ENCODE measurements around the gene EVC2.

Gene EVC2

DNA sequence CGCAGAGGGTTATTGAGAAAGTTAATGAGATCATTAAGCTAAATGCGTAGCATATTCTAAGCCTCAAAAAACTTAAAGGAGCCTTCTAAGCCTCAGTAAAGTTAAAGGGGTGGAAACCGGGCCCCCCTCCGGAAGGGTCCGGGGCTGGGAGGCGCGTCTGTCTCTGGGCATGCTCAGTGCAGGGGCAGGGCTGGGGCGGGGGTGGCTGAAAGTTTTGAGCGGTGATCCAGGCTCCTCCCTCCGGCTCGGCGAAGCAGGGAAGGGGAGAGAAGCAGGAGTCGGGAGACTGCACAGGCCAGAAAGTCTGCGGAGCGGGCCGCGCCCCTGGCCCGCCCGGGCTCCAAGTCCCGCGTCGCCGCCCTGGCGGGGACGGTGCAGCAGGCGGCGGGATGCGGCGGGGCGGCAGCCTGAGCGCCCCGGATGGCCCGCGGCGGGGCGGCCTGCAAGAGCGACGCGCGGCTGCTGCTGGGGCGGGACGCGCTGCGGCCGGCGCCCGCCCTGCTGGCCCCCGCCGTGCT lies 2.7 kb upstream of the EVC2 start, which contains the start of gene EVC:
Gene EVC (plus strand): TSS at position 241 of the 518 bp plus-strand sequence. CDS start 180 bp downstream, at position 421.
- peak; percentile 23 for DNase-seq (ENCODE audit: low spot score)

DNA sequence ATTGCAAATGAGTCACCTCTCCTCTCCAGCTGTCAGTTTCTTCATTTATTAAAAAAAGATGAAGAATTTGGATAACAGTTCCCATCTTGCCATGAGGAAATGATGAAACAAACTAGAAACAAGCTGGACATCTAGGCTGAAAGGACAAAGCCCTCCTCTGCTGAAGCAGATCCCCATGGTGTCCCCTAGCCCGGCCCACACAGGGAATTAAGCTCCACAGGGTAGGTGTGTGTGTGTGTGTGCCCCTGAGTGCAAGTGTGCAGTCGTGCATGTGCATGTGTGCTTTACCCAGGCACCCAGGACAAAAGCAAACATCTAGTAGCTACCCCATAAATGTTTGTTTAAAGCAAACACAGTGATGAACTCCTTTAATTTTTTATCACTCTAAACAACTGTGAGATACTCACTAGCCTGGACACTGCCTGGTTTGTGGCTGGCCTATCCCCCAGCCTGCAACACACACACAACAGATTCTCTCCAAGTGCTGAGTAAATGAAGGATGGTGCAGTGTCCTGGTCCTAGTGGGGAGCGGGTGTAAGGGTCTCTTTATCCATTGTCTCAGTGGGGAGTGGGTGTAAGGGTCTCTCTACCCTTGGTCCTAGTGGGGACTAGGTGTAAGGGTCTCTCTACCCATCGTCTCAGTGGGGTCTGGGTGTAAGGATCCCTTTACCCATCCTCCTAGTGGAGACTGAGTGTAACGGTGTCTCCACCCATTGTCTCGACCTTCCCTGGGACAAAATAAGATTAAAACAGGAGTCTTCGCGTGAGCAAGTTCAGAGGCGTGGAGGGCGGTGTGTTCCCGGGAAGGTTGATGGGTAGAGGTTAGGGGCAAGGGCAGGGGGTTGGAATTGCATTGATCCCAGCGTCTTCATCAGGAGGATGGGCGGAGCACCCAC lies 2.0 kb upstream of the EVC2 start:
- DNase-seq (ENCODE audit: low spot score): no peak

DNA sequence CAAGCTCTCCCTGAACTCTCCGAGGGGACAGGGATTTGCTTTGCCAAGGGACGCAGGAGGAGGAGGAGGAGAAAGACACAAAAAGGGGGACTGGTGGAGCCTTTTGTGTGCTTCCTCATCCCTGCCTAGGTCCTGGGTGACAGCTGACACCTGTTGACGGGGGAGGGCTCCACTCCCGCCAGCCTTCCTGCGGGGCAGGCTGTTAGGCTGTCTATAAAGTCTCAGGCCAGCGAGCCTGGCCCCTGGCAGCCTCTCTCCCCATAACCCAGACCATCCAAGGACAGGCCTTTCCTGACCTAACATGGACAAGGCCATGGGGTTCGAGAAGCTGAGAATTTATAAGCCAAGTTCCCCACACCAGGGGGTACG lies 832 bp upstream of the EVC2 start:
- DNase-seq (ENCODE audit: low spot score): no peak

DNA sequence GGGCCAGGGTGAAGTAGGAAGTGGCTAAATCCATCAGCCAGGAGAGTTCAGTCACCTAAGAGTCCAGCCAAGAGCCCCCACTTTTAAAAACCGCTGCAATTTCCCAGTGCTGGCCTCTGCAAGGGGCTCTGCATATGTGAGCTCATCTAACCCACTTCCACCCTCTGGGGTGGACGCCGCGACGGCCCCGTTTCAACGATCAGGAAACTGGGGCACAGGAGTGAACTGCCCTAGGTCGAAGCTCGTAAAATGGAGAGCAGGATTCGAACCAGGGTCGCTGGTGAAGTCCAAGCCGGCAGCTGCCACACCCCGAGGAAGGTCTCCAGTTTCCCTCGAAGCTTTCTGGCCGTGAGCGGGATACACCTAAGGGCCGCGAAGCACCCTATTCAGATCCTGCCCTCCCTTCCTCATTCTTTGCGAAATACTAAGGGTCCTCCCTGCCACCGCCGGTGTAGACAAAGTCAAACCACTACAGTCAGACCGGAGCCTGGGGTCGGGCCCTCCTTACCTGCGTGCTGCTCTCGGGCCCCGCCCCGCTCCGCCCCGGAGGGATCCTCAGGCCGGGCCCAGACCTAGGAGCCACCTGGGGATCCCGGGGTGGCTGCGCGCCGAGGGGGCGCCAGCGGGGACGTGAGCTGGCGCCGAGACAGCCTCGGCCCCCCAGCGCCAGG lies 446 bp downstream of the EVC2 start:
- DNase-seq (ENCODE audit: low spot score): no peak

DNA sequence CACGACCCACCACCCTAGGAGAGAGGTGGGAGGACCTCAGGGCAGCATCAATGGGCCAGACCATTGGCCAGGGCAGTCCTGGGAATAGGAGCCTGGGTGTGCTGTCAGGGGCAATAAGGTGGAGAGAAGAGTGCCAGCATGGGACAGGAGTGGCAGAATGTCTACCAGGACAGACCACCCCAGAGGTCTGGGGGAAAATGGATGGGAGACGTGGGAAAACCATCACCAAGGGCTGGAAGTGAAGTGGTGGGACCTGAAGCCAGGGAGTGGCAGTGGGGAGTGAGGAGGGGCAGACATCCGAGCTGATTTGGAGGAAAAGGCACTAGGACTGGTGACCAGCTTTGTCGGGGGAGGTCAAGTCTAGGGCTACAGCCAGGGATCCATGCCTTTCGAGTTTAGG lies 993 bp downstream of the EVC2 start:
- DNase-seq (ENCODE audit: low spot score): no peak

DNA sequence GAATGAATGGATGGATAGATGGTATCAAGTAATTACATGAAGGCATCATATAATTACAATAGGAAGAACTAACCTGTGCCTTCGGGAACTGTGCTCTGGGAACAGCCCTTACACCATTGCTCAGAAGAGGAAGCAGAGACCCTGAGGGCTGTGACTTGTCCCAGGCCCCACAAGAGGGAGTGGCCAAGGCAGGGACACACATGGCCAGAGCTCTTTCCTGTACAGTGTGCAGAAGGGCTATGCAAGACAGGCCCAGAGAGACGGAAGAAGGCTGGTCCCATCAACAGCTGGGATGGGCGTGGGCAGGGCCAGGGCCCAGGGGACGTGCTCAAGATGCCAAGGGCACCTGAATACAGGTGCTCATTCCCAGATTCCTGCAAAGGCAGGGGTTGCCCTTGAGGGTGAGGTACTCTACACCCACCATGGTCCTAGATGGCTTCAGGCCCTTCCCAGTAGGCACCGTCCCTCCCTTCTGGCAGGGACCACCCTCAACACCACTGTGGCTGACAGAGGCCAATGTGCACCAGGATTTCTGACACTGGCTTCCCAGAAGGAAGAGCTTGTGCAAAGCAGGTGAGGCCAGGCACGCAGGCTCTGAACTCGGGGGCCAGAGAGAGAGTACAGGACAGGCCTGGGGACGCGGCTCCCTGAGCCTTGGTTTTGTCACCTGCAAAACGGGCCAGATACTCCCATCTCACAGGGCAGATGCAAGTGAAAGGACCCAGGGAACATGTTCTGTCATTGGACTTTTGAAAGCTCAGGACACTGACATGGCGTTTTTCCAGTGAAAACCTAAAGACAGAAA lies 1.7 kb downstream of the EVC2 start:
- no peak for DNase-seq (ENCODE audit: low spot score)

DNA sequence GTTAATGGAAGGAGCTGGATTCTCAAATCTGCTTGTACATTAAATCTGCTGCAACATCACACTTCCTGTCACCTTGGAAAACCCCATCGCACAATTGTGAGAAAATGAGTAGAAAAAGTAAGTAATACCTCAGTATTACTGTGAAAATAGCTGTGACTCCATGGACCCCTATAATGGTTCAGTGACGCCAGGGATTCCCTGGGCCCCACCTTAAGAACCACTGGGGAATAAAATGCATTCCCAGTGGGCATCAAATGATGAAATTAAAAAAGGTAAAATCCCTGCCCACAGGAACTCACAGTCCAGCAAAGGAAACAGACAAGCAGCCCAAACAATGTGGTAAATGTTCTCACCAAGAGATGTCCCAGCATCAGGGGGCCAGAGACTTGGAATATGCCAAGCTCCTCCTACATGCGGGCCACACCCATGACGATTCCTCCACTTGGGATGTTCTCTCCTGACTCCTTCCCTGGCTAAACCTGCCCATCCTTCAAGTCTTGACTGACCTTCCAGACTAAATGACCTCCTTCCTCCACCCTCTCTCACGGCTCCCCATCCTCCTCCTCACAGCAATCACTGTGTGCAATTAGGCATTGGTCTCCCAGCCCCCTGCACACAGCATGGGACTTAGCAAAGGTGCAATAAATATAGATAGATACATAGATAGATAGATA lies 2.6 kb downstream of the EVC2 start:
- DNase-seq (ENCODE audit: low spot score): no peak

DNA sequence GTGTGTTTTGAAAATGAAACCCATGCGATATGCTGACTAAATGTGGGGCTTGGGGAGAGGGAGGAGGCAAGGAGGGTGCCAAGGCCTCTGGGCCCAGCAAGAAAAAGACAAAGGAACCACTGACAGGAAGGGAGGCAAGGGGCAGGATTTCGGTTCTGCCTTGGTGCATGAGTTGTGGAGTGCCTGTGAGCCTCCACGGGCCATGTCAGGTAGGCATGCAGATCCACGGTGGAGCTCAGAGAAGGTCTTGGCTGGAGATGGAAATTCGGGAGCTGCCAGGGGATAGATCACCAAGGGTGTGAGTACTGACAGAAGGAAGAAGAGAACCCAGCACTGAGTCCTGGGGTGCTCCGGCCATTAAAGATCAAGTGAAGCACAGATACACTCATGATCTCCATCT lies 4.1 kb downstream of the EVC2 start:
- no peak for DNase-seq (ENCODE audit: low spot score)

DNA sequence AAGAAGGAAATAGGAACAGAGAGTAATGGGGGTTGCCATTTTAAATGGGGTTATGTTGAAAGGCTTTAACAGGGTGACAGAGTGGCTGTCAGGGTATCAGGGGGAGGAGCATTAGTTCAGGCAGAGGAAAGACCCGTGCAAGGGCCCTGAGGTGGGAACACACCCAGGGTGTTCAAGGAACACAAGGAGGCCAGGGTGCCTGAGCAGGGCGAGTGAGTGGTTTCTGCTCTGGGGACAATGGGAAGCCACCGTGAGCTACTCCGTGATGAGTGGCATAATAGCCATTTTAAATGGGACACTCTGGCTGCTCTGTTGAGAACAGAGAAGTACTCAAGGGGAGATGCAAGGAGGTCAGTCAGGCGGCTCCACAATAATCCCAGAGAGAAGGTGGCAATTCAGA lies 4.5 kb downstream of the EVC2 start:
- no peak for DNase-seq (ENCODE audit: low spot score)

DNA sequence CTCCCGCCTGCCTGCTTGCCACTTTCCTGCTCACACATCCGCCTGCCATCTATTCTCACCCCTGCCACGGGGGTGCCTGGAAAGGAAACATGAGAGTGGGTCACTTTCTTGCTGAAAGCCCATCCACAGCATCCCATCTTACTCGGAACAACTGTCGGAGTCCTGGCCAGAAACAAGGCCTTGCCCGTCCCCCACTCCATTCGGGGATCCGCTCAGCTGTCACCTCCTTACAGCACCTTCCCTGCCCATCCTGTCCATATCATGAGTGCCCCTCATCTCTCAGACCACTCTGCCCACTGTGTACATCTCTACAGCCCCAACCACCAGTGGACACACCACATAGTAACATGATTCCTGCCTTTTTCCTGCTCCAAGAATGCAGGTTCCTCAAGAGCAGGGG lies 6.4 kb downstream of the EVC2 start:
- DNase-seq (ENCODE audit: low spot score): no peak

DNA sequence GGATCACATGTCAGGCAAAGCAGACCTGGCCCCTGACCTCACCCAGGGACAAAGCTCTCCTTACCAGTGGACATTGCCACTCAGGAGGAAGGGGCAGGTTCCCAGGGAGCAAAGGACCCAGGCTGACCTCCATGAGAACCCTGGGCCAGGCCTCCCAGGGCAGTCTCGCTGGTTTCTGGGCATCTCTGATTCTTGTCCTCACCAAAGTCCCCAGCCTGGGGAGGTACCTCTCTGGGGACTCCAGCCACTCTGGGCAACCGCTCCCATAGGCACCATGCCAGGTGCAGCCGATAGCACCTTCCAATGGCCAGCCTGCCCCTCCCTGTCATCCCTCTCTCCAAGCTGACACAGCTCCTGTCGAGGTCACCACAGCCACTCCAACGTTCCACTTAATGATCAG lies 7.9 kb downstream of the EVC2 start:
- DNase-seq (ENCODE audit: low spot score): no peak

DNA sequence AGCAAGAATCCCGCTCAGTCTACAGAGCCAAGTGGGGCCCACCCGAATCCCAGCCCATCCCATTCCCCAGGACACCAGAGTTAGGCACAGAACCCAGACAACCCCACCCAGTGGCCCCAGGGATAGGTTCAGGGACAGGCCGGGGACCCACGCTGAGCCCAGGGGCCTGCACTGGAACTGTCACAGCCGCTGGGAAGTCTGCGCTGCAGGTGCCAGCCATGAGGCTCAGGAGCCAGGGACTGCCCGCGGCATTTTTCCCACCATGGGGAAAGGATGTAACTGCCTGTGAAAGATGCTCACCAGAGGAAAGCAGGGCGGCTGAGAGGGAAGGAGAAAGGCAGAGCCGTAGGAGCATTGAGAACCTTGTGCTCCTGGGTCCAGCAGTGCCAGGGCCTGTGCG lies 12.0 kb downstream of the EVC2 start:
- DNase-seq (ENCODE audit: low spot score): no peak

DNA sequence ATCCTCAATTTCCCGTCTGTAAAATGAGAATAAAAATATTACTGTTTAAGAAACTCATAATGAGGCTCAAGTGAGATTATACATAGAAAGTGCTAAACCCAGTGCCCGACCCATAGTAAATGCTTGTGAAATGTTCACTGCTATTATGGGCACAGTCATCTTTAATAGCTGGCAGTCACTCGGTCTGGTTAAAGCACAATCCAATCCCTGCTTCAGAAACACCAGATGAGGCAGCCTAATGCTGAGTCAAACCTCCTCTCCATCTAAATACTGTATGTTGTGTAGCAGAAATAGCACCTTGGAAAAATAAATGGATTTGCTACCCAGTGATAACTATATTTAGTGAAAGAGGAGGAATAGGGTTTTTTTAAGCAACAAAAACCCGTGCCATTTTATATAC lies 14.5 kb downstream of the EVC2 start:
- no peak for DNase-seq (ENCODE audit: low spot score)

DNA sequence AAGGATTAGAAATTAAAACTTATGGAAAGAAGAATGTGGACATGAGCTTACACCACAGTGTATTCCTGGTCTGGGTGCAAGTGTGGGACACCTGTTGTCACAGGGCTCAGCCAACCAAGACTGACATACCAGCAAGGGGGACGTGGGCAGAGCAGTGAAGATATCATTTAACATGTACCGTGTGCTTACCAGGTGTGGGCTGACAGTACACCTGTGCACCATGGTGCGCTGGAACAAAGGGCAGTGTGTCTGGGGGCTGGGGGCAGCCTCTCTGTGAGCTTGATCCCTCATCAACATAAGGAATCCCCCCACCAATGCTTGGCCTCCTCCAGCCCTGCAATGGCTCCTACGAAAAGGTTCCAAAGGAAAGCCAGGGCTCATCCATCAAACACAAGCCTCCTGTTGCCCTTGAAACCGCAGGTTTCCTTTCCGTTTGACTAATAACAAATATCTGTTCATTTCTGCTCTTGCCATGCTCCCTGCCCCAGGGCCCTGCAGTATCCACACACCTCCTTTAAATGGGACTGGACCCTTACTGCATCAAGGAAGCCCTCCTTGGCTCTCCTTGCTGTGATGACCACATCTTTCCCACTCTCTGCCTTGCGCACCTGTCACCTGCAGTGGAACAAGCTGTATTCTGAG lies 16.7 kb downstream of the EVC2 start:
- no peak for DNase-seq (ENCODE audit: low spot score)

DNA sequence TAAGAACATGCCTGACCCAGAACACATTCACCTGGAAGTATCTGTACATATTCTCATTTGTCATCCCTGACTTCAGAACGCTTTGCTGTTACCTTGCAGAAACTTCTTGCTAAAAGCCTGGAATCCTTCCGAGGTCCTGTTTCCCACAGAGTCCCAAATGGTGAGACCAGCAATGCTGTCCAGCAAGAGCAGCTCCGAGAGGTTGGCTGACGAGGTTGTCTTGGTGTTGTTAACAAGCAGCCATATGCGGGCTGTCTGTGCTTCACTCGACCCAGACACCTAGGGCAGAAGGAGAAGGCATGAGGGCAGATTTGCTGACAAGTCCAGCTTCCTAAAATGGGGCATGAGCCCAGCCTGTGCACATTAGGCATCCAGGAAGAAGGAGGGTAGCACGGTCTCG lies 19.3 kb downstream of the EVC2 start:
- DNase-seq (ENCODE audit: low spot score): no peak

DNA sequence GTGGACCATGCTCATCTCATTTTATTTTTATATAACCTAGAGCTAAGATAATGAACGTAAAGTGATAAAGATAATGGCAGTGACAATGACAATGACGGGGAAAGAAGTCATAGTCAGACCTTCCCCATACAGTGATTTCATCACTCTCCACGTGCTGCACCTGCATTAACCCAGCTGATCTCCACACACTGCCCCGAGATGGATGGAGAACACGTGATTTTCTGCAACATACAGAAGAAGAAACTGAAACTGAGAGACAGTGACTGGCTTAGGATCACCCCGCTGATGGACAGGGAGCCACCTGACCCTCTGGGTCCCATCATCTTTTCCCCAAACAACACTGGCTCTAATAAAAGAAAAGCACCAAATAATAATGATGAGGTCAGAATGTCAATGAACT lies 22.0 kb downstream of the EVC2 start:
- DNase-seq (ENCODE audit: low spot score): no peak

DNA sequence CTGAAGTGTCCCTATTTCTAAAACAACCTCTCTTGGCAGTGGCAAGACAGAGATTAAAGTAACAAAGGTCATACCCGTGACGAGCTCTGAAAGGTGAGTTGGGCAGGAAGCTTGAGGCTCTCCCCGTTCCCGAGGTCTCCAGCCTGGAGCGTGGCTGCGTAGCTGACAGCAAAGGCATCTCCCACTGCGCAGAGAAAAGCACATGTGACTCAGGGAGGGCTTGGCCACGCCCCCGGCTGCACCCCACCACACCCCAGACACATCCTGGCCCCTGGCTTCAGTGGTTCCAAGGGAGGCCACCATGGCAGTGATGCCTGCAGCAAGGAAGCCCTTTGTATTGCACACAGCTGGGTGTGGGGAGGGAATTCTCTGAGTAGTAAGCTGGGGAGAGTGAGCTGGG lies 23.1 kb downstream of the EVC2 start:
- no peak for DNase-seq (ENCODE audit: low spot score)

DNA sequence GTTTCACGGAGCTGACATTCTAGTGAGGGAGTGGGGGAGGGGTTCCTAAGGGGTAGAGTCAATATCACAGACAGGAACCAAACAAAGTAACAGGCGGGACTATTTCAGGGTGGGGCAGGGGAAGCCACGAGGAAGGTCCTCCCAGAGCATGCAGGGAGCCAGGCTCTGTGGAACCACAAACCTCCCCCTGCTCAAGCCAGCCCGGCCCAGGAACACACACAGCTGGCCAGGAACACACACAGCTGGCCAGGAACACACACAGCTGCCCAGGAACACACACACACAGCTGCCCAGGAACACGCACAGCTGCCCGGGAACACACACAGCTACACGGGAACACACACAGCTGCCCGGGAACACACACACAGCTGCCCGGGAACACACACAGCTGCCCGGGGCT lies 24.8 kb downstream of the EVC2 start:
- no peak for DNase-seq (ENCODE audit: low spot score)

DNA sequence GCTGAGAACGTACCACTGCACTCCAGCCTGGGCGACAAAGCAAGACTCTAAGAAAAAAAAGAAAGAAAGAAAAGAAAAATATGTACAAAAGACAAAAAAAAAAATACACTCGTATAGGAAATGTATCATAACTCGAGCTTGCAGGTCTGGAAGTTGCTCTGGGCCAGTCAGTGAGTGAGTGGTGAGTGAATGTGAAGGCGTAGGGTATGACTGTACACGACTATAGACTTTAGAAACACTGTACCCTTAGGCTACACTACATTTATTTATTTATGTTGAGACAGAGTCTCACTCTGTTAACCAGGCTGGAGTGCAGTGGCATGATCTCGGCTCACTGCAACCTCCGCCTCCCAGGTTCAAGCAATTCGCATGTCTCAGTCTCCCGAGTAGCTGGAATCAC lies 29.4 kb downstream of the EVC2 start:
- no peak for DNase-seq (ENCODE audit: low spot score)

DNA sequence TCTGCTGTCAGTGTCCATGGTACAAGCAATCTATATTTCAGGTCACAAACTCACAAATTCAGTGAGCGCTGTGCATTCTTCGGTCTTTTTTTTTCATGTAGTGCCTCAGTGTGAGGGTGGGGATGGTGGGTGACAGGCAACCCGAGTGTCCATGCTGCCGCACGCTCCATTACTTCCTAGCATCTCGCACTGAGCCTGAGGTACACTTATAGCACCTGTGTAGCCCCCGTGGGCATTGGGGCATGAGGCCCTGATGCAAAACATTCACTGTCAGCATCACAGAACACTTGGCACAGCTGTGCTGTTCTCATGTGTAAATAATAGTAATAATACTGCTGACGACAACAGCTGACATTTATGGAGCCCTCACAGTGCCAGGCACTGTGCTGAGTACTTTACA lies 31.6 kb downstream of the EVC2 start:
- no peak for DNase-seq (ENCODE audit: low spot score)

DNA sequence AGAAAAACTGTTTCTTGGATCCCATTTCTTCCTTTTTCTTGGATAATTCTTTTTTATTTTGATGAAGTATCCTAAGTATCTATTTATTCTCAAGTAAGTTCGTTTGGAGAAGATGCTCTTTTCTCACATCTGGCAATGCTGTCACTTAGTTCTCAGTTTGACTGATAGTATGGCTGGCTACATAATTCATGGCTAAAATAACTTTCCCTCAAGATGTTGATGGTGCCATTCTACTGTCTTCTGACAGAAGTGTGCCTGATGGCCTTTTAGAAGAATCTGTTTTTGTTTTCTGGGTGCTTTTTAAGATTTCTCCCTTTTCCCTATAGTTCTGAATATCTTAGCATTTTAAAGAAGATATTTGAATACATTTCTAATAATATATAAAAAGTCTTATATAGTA lies 41.6 kb downstream of the EVC2 start:
- DNase-seq (ENCODE audit: low spot score): no peak

DNA sequence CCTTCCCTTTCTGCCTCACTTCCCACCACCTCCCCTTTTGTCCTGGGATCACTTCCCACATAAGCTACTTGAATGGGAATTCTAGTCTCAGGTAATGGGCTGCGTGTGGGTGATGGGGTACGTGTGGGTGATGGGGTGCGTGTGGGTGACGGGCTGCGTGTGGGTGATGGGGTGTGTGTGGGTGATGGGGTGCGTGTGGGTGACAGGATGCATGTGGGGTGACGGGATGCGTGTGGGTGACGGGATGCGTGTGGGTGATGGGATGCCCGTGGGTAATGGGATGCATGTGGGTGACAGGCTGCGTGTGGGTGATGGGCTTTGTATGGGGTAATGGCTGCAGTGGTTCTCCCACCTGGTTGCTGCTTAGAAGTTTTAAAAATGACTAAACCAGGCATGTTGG lies 43.6 kb downstream of the EVC2 start:
- no peak for DNase-seq (ENCODE audit: low spot score)

All from globus pallidus (tissue), 1 donor.